SK-N-MC (cell line): Measurements from ENCODE around the gene ATP13A2.

Experiments
- EZH2 ChIP-seq: fragments of 200-600 bp; sonication (generic); IDR thresholded peaks from one replicate; pipeline ENCODE4 v1.6.1; 2017; ENCODE audit warnings: antibody characterized with exemption
- POLR2AphosphoS5 ChIP-seq: IDR thresholded peaks from 2 replicates; pipeline ENCODE4 v1.6.1; 2012; ENCODE audit warnings: mild to moderate bottlenecking, low read depth, low read length, borderline replicate concordance

- TF ChIP-seq EZH2 = no peak
- TF ChIP-seq POLR2AphosphoS5 = no peak
Measured at GRCh38 chr1:17014671-17015567, 3.2 kb upstream of the ATP13A2 start.
